ENCODE data around the gene PSMC1.

Gene PSMC1

GRCh38 chr14:90304502-90304901 is 48.1 kb downstream of the PSMC1 start:
- no peak for TF ChIP-seq CTCF (conservative IDR thresholded peaks at IDR 0.05)
- no peak overlapping the region for H3K27ac ChIP-seq

- H3K27ac ChIP-seq, result no peak overlapping the region
- no peak for TF ChIP-seq CTCF (conservative IDR thresholded peaks at IDR 0.05)
Observed at GRCh38 chr14:90305176-90305601, 48.8 kb downstream of the PSMC1 start.

GRCh38 chr14:90308561-90308960 is 52.2 kb downstream of the PSMC1 start:
- H3K27ac ChIP-seq, result no peak overlapping the region
- no peak for TF ChIP-seq CTCF (conservative IDR thresholded peaks at IDR 0.05)

GRCh38 chr14:90317286-90317685 is 60.9 kb downstream of the PSMC1 start:
- no peak for TF ChIP-seq CTCF (conservative IDR thresholded peaks at IDR 0.05)
- H3K27ac ChIP-seq, result no peak overlapping the region

- TF ChIP-seq CTCF (conservative IDR thresholded peaks at IDR 0.05), result no peak
- H3K27ac ChIP-seq, result no peak overlapping the region
Observed at GRCh38 chr14:90318016-90318415, 61.7 kb downstream of the PSMC1 start.

- no peak for TF ChIP-seq CTCF (conservative IDR thresholded peaks at IDR 0.05)
- no peak overlapping the region for H3K27ac ChIP-seq
Observed at GRCh38 chr14:90319173-90319572, 62.8 kb downstream of the PSMC1 start.

- no peak overlapping the region for H3K27ac ChIP-seq
- no peak for TF ChIP-seq CTCF (conservative IDR thresholded peaks at IDR 0.05)
Observed at GRCh38 chr14:90319634-90320541, 63.5 kb downstream of the PSMC1 start.

All from VCaP (cell line).